NOMO-1 treated with DMSO at 0.1 percent for 48 hours (cell line): ENCODE data around the gene UBTD1.

Source experiments
- DNase-seq: peaks from one replicate; lab custom pipeline; 2025; ENCODE audit not compliant: unreplicated experiment; lab: John Stamatoyannopoulos, UW

UBTD1 gene

DNA sequence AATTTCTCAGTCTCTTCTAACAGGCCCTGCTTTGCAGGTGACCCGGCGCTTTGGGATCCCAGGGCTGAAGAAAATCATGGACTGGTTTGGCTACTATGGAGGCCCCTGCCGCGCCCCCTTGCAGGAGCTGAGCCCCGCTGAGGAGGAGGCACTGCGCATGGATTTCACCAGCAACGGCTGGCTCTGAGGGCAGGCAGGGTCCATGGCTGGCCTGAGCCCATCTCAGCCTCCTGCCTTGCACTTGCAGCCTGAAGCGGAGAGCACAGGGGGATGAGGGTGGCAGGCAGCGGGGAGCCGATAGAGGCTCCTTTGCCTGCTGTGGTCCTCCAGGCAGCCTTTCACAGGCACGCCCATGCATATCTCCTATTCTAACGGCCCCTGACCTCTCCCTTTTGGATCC, 112.7 kb downstream of the UBTD1 start:
- no peak for DNase-seq

DNA sequence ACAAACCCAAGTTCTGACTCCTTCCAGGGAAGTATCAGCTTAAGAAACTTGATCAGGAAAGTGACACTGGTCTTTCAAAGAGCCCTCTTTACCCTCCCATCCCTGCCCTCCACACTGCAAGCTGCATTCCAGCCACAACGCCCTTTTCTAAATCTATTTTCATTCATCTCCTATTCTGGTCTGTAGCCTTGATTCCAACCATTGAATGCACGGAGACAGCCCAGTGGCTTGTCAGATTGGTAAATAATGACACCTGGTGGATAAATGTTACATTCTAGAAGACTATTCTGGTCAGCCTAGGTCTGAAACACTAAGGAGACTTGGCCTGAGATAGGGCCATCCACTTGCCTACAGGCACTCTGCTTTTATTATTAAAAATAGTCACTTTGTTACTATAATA, 113.7 kb downstream of the UBTD1 start:
- DNase-seq, result peak; percentile 47

DNA sequence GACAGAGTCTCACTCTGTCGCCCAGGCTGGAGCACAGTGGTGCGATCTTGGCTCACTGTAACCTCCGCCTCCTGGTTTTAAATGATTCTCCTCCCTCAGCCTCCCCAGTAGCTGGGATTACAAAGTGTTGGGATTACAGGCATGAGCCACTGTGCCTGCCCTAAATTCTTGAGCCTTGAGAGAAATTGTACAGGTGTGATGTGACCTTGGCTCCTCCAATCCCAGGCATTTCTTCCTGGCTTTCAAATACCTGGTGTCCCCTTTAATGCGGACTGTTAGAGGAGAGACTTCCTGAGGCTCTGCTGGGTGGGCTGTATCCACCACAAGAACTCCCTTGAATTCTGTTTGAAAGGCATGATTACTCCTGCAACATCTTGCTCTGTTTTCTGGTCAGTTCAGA, 119.6 kb downstream of the UBTD1 start:
- DNase-seq, result no peak

DNA sequence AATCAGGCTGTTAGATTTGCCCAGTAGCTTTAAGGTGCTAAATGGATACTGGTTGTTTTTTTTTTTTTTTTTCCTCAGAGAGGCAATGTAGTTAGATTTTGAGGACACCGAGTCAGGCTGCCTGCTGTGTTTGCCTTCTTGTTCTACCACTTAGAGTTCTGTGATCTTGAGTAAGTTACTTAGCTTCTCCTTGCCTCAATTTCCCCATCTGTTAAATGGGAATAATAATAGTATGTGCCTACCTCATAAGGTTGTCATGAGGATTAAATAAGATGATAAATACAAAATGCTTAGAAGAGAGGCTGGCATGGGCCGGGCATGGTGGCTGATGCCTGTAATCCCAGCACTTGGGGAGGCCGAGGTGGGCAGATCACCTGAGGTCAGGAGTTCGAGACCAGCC, 120.0 kb downstream of the UBTD1 start:
- no peak for DNase-seq
